Measurements from ENCODE around the gene GREB1. TPM values are rescaled to one million over a fixed set of nuclear protein-coding genes. Genes with fewer than 3 reads are reported as not detected.

Gene GREB1
- total and polyA plus RNA-seq, 12 donors, result 2.2 to 26.2 (median 3.7) TPM

DNA sequence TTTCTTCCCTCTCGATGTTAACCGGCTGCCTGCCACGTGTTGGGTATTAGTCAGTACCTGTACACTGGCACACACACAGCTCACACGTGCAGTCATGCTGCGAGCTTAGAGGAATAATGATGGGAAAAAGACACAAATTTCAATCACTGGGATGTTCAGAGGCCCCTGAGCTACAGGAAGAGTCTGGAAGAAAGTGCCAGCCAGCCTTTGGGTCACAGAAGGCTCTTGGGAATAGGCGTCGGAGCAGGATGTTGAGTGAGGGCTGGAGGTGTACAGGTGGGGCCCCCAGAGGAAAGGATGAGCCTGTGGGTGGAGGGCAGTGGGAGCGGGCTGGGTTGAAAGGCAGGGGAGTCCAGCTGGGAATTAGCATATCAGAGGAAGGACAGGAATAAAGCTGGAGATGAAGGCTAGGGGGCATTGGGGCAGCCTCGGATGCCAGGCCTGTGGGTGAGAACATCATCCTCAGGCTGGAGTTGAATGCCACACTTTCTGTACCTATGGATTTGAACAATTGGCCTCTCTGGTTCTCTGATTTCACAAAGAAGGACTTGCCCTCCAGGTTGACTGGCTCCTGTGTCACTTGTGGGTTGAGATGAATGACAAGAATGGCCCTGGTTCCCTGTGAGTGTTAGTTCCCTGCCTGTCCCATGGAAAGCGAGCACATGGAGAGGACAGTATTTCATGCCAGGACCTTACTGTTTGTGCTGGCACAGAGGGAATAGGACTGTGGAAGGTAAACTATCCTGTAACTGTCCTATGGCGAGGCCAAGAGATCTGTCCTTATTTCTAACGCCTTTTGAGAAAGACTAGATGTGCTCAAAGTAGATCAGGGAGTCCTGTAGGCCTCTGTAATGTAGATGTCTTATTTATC is 40.6 kb downstream of the GREB1 start:
- TF ChIP-seq, protein P1, sequence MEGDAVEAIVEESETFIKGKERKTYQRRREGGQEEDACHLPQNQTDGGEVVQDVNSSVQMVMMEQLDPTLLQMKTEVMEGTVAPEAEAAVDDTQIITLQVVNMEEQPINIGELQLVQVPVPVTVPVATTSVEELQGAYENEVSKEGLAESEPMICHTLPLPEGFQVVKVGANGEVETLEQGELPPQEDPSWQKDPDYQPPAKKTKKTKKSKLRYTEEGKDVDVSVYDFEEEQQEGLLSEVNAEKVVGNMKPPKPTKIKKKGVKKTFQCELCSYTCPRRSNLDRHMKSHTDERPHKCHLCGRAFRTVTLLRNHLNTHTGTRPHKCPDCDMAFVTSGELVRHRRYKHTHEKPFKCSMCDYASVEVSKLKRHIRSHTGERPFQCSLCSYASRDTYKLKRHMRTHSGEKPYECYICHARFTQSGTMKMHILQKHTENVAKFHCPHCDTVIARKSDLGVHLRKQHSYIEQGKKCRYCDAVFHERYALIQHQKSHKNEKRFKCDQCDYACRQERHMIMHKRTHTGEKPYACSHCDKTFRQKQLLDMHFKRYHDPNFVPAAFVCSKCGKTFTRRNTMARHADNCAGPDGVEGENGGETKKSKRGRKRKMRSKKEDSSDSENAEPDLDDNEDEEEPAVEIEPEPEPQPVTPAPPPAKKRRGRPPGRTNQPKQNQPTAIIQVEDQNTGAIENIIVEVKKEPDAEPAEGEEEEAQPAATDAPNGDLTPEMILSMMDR (IDR thresholded peaks at IDR 0.05), result no peak
- TF ChIP-seq POLR2A (IDR thresholded peaks at IDR 0.05), result no peak
- Histone ChIP-seq H3K27ac (no peak overlapping the region), H3K36me3 (replicated peaks in 1 of 2) (no peaks in the 10 kb centered on the region), H3K9me3 (replicated peaks in 1 of 3) (no peaks in the 10 kb centered on the region), H3K27me3 (no peaks in the 10 kb centered on the region), H3K4me3 (no peak overlapping the region), H3K4me1 (replicated peaks in 1 of 2) (no peaks in the 10 kb centered on the region)
- intact Hi-C loops (cut with DNase I), result no loop called here
- no peak for DNase-seq
- 89 to 92% (median 90%) methylated on average over 12 of the region's 12 CpGs for WGBS, 4 donors

DNA sequence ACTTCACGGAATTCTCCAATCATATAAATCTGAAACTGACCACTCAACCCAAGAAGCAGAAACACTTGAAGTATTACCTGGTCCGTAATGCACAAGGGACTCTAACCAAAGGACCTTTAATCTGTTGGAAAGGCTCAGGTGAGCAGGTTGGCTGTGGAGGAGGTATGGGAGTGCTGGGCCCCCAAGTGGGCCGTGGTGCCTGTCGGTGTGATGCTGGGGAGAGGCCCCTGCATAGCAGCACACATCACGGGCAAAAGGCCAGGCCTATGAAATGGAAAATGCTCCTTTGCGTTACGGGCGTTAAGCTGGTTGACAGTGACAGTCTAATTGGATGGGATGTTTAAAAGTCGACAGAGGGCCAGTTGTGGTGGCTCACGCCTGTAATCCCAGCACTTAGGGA is 42.6 kb downstream of the GREB1 start:
- 90 to 97% (median 95%) methylated on average over 10 of the region's 10 CpGs for WGBS, 4 donors
- Histone ChIP-seq H3K4me1 (replicated peaks in 1 of 2) (no peaks in the 10 kb centered on the region), H3K36me3 (replicated peaks in 1 of 2) (no peaks in the 10 kb centered on the region), H3K27me3 (no peaks in the 10 kb centered on the region), H3K9me3 (replicated peaks in 1 of 3) (no peaks in the 10 kb centered on the region), H3K4me3 (no peak overlapping the region), H3K27ac (no peak overlapping the region)
- no peak for DNase-seq
- intact Hi-C loops (cut with DNase I), result no loop called here
- TF ChIP-seq, protein P1 (IDR thresholded peaks at IDR 0.05), result no peak
- TF ChIP-seq POLR2A (IDR thresholded peaks at IDR 0.05), result no peak

DNA sequence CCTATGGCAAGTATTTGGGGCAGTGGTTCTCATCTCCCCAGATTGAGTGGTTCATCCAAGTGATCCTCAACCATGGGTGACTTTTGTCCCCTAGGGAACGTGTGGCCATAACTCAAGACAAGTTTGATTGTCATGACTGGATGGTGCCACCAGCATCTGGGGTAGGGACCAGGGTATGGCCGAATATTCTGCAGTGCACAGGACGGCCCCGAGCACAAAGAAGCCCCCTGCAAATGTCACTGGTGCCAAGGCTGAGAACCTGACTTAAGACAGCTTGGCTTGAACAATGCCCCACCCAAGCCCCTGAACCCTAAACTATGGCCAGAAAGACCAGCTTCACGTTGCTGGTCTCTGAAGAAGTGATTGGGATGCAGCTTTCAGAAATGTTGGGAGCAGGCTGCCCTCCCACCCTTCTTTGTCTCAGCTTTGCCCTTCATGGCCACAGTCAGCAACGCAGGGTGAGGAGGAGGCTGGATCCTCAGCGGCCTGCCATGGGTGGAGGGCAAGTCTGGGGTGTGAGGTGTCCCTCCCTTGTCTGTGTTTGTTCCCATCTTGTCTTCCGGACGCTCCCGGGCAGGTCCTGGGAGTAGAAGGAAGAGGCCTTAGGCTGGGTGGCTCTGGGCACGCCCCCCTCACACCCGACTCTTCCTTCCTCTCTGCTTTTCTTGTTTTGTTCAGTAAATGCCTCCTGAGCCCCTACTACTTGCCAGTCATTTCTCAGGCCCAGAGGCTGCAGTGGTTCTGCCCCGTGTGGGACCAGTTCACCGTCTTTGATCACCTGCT is 43.4 kb downstream of the GREB1 start:
- intact Hi-C loops (cut with DNase I), result no loop called here
- no peak overlapping the region for H3K4me3 ChIP-seq
- no peaks in the 10 kb centered on the region for H3K36me3 ChIP-seq (replicated peaks in 1 of 2)
- TF ChIP-seq, protein P1 (IDR thresholded peaks at IDR 0.05), result no peak
- TF ChIP-seq POLR2A (IDR thresholded peaks at IDR 0.05), result no peak
- H3K27ac ChIP-seq, result no peak overlapping the region
- H3K4me1 ChIP-seq (replicated peaks in 1 of 2), result no peaks in the 10 kb centered on the region
- no peaks in the 10 kb centered on the region for H3K27me3 ChIP-seq
- no peak for DNase-seq
- H3K9me3 ChIP-seq (replicated peaks in 1 of 3), result no peaks in the 10 kb centered on the region
- WGBS, 4 donors, result 73 to 83% (median 79%) methylated on average over 12 to 14 of the region's 14 CpGs
